Smooth muscle cell (in vitro differentiated cells): ENCODE results near the gene POLD4. TPM values are rescaled to one million over a fixed set of nuclear protein-coding genes. Genes with fewer than 3 reads are reported as not detected.

Experiments
- DNase-seq: peaks from one replicate; lab custom pipeline; 2025; ENCODE audit not compliant: unreplicated experiment; lab: John Stamatoyannopoulos, UW
- H2AFZ ChIP-seq: fragments of 200-600 bp; sonication (generic); 2 replicates; pipeline ENCODE4 v1.6.0; 2016; ENCODE audit warnings: antibody characterized with exemption, low read depth, mild to moderate bottlenecking
- H3F3A ChIP-seq: fragments of 200-600 bp; sonication (generic); 2 replicates; pipeline ENCODE4 v1.6.0; 2017; ENCODE audit warnings: antibody characterized with exemption, low read depth
- H3K27ac ChIP-seq: fragments of 200-600 bp; sonication (generic); 2 replicates; pipeline ENCODE4 v1.5.1; 2016; ENCODE audit warnings: low read depth, mild to moderate bottlenecking
- H3K27me3 ChIP-seq: fragments of 200-600 bp; sonication (generic); 2 replicates; pipeline ENCODE4 v1.6.1; 2016; ENCODE audit warnings: low read depth, mild to moderate bottlenecking
- H3K36me3 ChIP-seq: fragments of 200-600 bp; sonication (generic); 2 replicates; pipeline ENCODE4 v1.5.1; 2016; ENCODE audit warnings: low read depth
- H3K4me1 ChIP-seq: fragments of 200-600 bp; sonication (generic); 2 replicates; pipeline ENCODE4 v1.5.1; 2016; ENCODE audit warnings: low read depth
- H3K4me2 ChIP-seq: fragments of 200-600 bp; sonication (generic); 2 replicates; pipeline ENCODE4 v1.6.0; 2016; ENCODE audit warnings: mild to moderate bottlenecking
- H3K4me3 ChIP-seq: fragments of 200-600 bp; sonication (generic); 2 replicates; pipeline ENCODE4 v1.5.1; 2016; ENCODE audit warnings: mild to moderate bottlenecking
- H3K79me2 ChIP-seq: fragments of 200-600 bp; sonication (generic); 2 replicates; pipeline ENCODE4 v1.6.0; 2016; ENCODE audit warnings: low read depth, mild to moderate bottlenecking
- H3K9ac ChIP-seq: fragments of 200-600 bp; sonication (generic); 2 replicates; pipeline ENCODE4 v1.6.0; 2016; ENCODE audit warnings: low read depth
- H3K9me3 ChIP-seq: fragments of 200-600 bp; sonication (generic); replicated peaks from 2 replicates; pipeline ENCODE4 v1.5.1; 2016; ENCODE audit warnings: low read depth
- H4K20me1 ChIP-seq: fragments of 200-600 bp; sonication (generic); 2 replicates; pipeline ENCODE4 v1.6.0; 2016; ENCODE audit warnings: low read depth
- CTCF ChIP-seq: fragments of 200-600 bp; sonication (generic); IDR thresholded peaks from 2 replicates; pipeline ENCODE4 v1.5.1; 2017; ENCODE audit warnings: borderline replicate concordance, mild to moderate bottlenecking, antibody characterized with exemption; ENCODE audit not compliant: insufficient read depth, poor library complexity, severe bottlenecking
- WGBS: methylation state at CpG from one replicate; pipeline ENCODE4 v1.1.7; 2016; ENCODE audit warnings: low lambda C conversion rate; 5-methylcytosine and 5-hydroxymethylcytosine counted together
- polyA plus RNA-seq: library from polyadenylated mRNA; unstranded; fragments of >200 nt; fragmentation: Nextera tagmentation; extraction: Ambion mirVana; gene quantifications from 2 replicates; pipeline ENCODE4 v1.2.1, GENCODE V29; 2016
- total RNA-seq: library from RNA; depleted of rRNA; stranded (reverse); fragments of >200 nt; gene quantifications from 2 replicates; pipeline ENCODE4 v1.2.3, GENCODE V29; 2014

The POLD4 gene
- total and polyA plus RNA-seq, 2 experiments from 2014 or later = 61.4 to 113 TPM

DNA sequence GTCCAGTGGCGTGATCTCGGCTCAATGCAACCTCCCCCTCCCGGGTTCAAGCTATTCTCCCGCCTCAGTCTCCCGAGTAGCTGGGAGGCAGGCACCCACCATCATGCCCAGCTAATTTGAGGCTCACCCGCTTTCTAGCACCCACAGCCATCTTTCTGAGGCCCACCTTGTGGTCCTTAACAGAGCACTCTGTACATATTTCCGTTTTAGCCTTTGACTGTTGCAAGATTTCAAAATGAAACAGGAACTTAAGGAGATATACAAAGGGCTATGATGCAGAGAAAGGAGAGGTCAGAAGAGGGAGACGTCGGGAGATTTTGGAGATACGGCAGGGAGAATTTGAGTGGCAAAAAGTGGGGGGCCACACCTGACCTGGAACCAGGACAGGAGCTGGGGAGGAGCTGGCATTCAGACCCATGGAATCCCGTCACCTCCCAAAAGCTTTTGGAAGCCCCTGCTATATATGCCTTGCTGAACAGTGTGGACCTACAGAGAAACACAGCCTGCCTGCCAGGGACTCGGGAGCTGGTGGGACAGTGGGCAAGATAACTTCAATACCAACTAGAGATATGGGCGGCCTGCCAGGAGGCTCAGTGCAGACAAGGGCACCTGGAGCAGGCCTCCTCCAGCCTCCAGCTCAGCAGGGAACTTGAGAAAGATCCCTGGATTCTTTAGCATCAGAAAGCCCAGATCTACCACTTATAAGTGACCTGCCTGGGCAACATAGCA, 28.1 kb upstream of the POLD4 start:
- TF ChIP-seq CTCF = no peak
- no peaks in the 10 kb centered on the region for H3K36me3 ChIP-seq
- no peaks in the 10 kb centered on the region for H3F3A ChIP-seq
- no peak overlapping the region for H3K27ac ChIP-seq
- 91% methylated on average over 13 of the region's 13 CpGs for WGBS
- H3K79me2 ChIP-seq = no peaks in the 10 kb centered on the region
- no peak overlapping the region for H3K4me3 ChIP-seq
- DNase-seq = no peak
- no peak overlapping the region for H3K4me2 ChIP-seq
- no peaks in the 10 kb centered on the region for H3K27me3 ChIP-seq
- no peak overlapping the region for H3K9ac ChIP-seq
- H3K9me3 ChIP-seq = no peaks in the 10 kb centered on the region
- H2AFZ ChIP-seq = no peak overlapping the region
- H3K4me1 ChIP-seq = peaks cover 4% of the 10 kb centered on the region
- no peaks in the 10 kb centered on the region for H4K20me1 ChIP-seq

- H2AFZ ChIP-seq = peak overlapping the region; percentile 0
- no peak overlapping the region for H3K9ac ChIP-seq
- 55% methylated on average over 22 of the region's 23 CpGs for WGBS
- H3K36me3 ChIP-seq = no peaks in the 10 kb centered on the region
- peaks cover 21% of the 10 kb centered on the region for H3K4me1 ChIP-seq
- TF ChIP-seq CTCF = no peak
- no peaks in the 10 kb centered on the region for H3K9me3 ChIP-seq
- no peak overlapping the region for H3K4me3 ChIP-seq
- peak overlapping the region; percentile 55 for H3K4me2 ChIP-seq
- H3K79me2 ChIP-seq = no peaks in the 10 kb centered on the region
- H3K27me3 ChIP-seq = no peaks in the 10 kb centered on the region
- H3F3A ChIP-seq = no peaks in the 10 kb centered on the region
- no peaks in the 10 kb centered on the region for H4K20me1 ChIP-seq
- no peak overlapping the region for H3K27ac ChIP-seq
- DNase-seq = no peak
These were observed 26.0 kb upstream of the POLD4 start for GRCh38 chr11:67379061-67380058.

GRCh38 chr11:67378544-67378943, 25.2 kb upstream of the POLD4 start:
- Histone ChIP-seq H3K4me3 (no peak overlapping the region), H4K20me1 (no peaks in the 10 kb centered on the region), H3K4me1 (peaks cover 23% of the 10 kb centered on the region), H3K9me3 (no peaks in the 10 kb centered on the region), H3K79me2 (no peaks in the 10 kb centered on the region), H3K36me3 (no peaks in the 10 kb centered on the region), H2AFZ (no peak overlapping the region), H3K9ac (no peak overlapping the region), H3K27me3 (no peaks in the 10 kb centered on the region), H3K27ac (no peak overlapping the region), H3F3A (no peaks in the 10 kb centered on the region), H3K4me2 (no peak overlapping the region)
- no peak for DNase-seq
- WGBS = 78% methylated on average over 4 of the region's 4 CpGs
- no peak for TF ChIP-seq CTCF
